Stimulated activated naive CD4-positive, alpha-beta T cell (primary cell): ENCODE measurements around the gene STX8.

Experiments used
- DNase-seq, 6 experiments: peaks; one replicate each; lab custom pipeline; 2025; lab: John Stamatoyannopoulos, UW

Gene STX8

GRCh38 chr17:9443811-9444210 lies 131.8 kb downstream of the STX8 start:
- DNase-seq = no peak

GRCh38 chr17:9439851-9440250 lies 135.8 kb downstream of the STX8 start:
- no peak for DNase-seq

DNA sequence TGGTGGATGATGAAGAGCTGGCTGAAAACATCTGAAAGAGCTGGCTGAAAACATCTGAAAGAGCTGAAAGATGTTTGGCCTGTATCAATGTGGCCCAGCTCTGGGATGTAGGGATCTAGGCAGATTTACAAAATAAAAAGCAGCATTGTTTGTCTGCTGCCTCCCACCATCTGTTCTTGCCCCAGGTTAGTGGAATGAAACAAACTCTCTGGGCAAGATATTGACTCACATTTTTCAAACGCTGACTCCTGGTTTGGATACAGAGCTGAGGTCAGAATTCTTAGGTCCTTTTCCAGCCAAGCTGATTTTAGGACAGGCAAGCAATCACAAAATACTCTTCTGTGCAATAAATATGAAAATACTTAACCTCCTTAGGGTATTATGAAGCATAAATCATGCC lies 139.0 kb downstream of the STX8 start:
- DNase-seq = no peak

DNA sequence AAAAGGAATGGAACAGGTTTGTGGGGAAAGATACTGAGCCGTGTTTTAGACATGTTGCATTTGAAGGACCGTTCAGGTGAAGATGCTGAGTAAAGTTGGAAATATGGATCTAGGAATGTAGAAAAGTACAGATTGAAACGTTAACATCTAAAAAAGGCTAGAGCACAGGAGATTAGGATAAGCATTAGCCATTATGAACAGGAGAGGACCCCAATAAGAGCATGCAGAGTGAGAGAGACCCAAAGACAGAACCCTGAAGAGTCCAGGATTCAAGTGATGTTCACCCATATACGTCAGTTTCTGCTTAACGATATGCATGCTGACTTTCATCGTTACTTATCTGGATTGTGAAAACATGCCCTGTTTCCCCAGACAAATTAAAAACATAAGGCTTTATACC lies 140.5 kb downstream of the STX8 start:
- no peak for DNase-seq

DNA sequence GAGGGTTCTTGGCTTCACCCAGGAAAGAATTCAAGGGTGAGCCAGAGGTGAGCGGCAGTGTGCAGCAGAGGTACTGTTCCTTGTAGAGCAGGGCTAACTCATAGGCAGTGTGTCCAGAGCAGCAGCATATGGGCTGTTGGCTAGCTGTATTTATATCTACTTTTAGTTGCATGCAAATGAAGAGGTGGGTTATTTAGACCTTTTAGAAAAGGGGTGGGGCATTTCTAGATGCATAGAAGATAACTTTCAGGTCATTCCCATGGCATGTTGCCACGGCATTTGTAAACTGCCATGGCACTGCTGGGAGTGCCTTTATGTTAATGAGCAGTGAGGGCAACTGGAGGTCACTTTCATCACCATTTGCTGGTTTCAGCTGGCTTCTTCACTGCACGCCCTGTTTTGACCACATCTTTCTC lies 141.0 kb downstream of the STX8 start:
- DNase-seq = no peak

GRCh38 chr17:9432934-9433421 lies 142.6 kb downstream of the STX8 start:
- no peak for DNase-seq

GRCh38 chr17:9432134-9432885 lies 143.3 kb downstream of the STX8 start:
- DNase-seq = no peak

DNA sequence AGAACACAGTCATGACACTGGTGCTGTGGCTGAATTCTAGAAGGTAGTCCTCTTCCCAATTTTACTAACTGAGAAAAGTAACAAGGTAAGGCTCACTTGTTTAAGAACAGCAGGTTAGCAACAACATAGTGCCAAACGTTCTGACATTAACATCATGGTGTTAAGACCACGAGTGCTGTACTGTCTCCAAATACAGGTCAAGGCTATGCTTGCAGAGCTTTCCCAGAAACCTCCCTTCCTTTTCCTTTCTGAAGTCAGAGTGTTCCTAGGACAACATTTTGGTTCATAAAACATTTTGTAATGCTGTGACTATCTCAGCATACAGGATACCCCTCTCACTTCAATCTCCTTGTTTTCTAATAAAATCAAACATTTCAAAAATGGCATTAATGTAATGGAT lies 144.0 kb downstream of the STX8 start:
- DNase-seq = no peak

DNA sequence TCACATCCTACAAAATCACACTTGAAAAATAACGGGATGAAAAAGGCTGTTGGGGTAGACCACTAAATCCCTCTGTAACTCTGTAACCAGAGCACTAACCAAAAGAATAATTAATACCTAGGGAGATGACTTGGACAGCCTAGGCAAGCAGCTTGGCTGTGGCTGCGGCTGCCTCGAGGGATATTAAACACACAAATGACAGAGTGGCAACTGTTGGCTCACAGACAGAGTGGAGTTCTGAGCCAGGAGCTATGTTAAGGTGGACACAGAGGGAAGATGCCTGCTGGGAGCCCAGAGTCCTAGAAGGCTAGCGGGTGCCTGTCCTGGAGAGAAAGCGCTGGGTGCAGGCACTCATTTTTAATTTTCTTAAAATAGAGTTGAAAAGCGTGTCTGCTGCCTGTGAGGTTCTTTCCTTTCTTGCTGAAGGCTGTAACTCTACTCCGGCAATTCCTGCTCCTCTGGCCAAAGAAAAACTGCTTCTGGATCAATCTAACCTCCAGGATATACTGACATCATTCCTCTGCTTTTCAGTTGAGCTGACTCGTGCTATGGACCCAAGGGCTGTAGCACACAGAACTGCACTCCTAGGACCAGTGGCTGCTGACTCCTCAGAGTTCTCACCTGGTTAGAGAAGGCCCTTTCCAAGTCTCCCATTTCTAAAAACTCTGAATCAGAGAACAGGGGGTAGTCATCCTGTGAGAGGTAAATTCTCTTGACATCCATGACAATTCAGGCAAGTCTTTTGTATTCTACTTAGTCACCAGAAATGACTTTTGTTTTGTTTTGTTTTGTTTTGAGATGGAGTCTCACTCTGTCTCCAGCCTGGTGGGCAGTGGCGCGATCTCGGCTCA lies 147.9 kb downstream of the STX8 start:
- DNase-seq = no peak

GRCh38 chr17:9424071-9424640 lies 151.5 kb downstream of the STX8 start:
- no peak for DNase-seq

- DNase-seq = no peak
These were observed 154.1 kb downstream of the STX8 start for GRCh38 chr17:9421525-9421924.

DNA sequence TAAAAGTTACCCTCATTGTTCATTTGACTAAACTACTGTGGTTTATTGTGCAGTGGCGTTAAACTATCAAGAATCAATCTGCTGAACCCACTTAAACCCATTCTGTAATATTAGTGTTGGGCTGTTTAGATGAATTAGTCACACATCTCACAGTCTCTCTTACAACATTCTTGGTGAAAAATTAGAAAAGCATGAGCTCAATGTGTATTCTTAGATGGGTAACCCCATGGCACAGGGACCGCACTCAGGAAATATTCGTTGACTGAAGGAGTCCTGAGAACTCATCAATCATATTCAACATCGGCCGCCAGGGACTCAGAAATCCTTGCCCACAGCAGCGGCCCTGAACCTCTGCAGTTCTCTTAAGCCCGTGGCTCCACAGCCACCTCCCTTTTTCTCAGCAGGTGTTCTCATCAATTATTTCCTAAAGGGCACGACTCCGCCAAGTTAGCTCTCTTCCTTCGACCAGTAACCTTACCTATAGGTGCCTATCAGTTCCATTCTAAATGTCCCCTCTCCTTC lies 155.6 kb downstream of the STX8 start:
- no peak for DNase-seq

DNA sequence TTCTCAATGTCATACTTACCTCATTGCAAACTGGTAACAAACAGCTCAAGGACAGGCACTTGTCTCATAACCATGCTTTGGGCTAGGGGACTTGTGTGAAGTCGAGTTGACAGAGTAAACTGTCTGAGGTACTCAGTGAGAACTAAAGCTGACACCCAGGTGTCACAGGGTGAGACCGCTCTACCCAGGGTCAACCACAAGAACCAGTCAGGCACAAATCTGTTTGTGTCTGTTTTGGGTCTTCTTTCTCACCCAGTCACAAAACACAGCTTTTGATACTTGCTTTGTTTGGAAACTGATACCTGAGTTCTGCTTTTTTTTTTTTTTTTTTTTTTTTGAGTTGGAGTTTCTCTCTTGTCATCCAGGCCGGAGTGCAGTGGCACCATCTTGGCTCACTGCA lies 161.1 kb downstream of the STX8 start:
- DNase-seq = no peak

- no peak for DNase-seq
These were observed 164.9 kb downstream of the STX8 start for GRCh38 chr17:9410737-9411136.

DNA sequence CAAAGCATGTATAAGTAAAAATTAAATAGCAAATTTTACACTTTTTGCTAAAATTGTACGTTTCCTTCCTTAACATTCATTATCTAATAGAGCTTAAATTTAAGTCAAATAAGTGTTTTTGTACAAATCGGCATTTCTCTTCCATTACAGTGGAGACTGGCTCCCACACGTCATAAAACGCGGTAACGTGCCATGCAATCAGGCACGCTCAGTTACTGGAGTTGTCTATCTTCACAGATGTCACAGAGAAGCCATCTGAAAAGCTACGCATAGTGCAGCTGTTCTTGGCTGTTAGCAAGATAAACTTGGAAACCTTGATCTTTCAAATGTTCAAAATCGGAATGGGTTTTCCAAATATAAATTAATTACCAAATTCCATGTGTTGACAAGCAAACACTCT lies 165.3 kb downstream of the STX8 start:
- no peak for DNase-seq

DNA sequence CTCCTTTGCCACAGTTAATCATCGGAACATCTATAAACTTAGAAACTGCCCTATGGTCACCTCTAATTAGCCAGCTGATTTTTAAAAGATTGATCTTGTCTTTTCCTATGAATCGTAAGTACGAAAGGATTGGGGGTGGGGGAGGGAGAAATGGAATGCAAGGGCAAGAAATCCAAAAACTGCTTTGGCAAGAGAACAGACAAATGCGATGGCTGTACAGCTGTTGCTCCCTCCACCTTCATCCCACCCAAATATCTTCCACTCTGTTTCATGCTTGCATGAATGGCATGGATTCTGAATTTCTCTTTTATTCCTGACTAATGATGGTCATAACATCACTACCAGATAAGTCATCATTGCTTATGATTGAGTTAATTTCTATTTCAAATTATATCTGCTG lies 165.7 kb downstream of the STX8 start:
- no peak for DNase-seq

GRCh38 chr17:9408868-9409829 lies 166.5 kb downstream of the STX8 start:
- DNase-seq = no peak

DNA sequence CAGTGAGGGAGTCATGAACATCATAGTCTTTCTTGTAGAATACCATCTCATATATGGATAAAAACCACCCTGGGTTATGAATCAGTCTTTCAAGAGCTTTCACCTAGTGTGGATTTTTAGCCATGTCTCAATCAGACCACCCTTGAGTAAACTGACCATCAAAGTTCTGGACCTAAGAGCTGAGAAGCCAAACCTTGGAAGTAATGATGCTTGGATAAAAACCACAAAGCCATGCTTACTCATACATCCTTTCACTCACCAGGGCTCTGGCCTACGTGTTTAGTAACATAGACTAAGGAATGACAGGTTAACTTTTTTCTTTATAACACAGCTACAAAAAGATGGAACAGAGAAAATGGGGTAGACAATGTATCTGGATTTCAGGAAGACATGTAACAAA lies 167.2 kb downstream of the STX8 start:
- no peak for DNase-seq

DNA sequence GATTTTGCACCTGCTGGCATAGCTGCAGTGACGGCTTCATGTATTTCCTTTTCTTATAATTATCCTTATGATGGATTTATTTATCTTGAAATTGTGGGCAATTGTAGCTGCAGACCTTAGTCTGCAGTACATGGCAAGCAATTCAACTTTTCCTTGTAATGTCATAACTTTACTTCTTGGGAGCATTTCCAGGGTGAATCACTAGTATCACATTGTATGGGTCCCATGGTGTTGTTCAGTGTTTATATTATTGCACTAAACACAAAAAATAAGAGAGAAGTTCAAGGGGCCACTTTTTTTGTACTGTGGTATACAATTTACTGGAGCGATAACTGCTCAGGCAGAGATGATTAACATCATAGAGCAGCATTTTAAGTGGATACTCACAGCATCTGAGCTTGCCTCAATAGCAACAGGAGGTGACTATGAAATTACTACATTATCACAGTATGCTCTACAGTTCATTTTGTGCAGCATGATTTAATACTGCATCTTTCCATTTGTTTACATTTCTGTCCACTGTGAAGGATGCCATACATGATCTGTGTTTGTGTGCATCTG lies 169.5 kb downstream of the STX8 start:
- no peak for DNase-seq

DNA sequence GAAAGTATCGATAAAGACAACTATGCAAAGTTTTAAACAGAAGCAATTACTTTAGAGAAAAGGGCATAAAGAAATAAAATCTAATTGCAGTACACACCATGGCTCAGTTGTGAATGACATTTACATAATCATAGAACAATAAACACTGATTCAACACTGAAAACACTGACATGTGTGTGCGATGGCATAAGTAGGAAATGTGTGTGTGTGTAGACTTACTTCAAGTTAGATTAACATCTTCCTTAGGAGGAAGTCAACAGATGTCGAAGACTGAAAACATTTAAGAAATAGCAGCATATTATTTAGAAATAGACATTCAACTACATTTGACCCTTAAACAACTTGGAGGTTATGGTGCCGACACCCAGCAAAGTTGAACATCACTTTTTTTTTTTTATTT lies 172.4 kb downstream of the STX8 start:
- no peak for DNase-seq

- DNase-seq = no peak
These were observed 172.9 kb downstream of the STX8 start for GRCh38 chr17:9402590-9403199.
